ENCODE data around the gene POLR2I. TPM values are rescaled to one million over a fixed set of nuclear protein-coding genes. Genes with fewer than 3 reads are reported as not detected.

Gene POLR2I
- polyA plus RNA-seq (ENCODE audit: insufficient read length in 4 of 4) = 10 to 100 TPM; 47.4 to 78.7 (median 53.8) TPM

GRCh38 chr19:36114721-36115452 is at the start of gene POLR2I:
Gene POLR2I (minus strand): TSS chr19:36114875. CDS start chr19:36114856, 19 bp downstream.
- DNase-seq (ENCODE audit: low read depth in 4 of 4, low spot score in 2 of 4) = peak; percentile 99 to 100 (median 99)

GRCh38 chr19:36163813-36164212 is 49.1 kb upstream of the POLR2I start:
- no peak for DNase-seq (ENCODE audit: low read depth in 4 of 4, low spot score in 2 of 4)

GRCh38 chr19:36160821-36161596 is 46.3 kb upstream of the POLR2I start:
- DNase-seq (ENCODE audit: low read depth in 4 of 4, low spot score in 2 of 4) = no peak

- DNase-seq (ENCODE audit: low read depth in 4 of 4, low spot score in 2 of 4) = no peak
Observed at GRCh38 chr19:36153126-36153525, 38.5 kb upstream of the POLR2I start.

GRCh38 chr19:36152352-36153091 is 37.8 kb upstream of the POLR2I start, which contains the start of gene COX7A1:
Gene COX7A1 (minus strand): TSS chr19:36152447. CDS start chr19:36152407, 40 bp downstream.
- DNase-seq (ENCODE audit: low read depth in 4 of 4, low spot score in 2 of 4) = peak in 2 of 4 donors; percentile 32 to 36

- DNase-seq (ENCODE audit: low read depth in 4 of 4, low spot score in 2 of 4) = no peak
Observed at GRCh38 chr19:36152019-36152351, 37.3 kb upstream of the POLR2I start.

- DNase-seq (ENCODE audit: low read depth in 4 of 4, low spot score in 2 of 4) = peak in 3 of 4 donors; percentile 37 to 50 (median 47)
Observed at GRCh38 chr19:36151144-36152018, 36.7 kb upstream of the POLR2I start.

- DNase-seq (ENCODE audit: low read depth in 4 of 4, low spot score in 2 of 4) = no peak
Observed at GRCh38 chr19:36150586-36150985, 35.9 kb upstream of the POLR2I start.

GRCh38 chr19:36149673-36150406 is 35.2 kb upstream of the POLR2I start:
- no peak for DNase-seq (ENCODE audit: low read depth in 4 of 4, low spot score in 2 of 4)

GRCh38 chr19:36144624-36145023 is 29.9 kb upstream of the POLR2I start:
- no peak for DNase-seq (ENCODE audit: low read depth in 4 of 4, low spot score in 2 of 4)

GRCh38 chr19:36142496-36142895 is 27.8 kb upstream of the POLR2I start:
- no peak for DNase-seq (ENCODE audit: low read depth in 4 of 4, low spot score in 2 of 4)

GRCh38 chr19:36142046-36142445 is 27.4 kb upstream of the POLR2I start:
- DNase-seq (ENCODE audit: low read depth in 4 of 4, low spot score in 2 of 4) = no peak

- peak; percentile 34 to 69 (median 62) for DNase-seq (ENCODE audit: low read depth in 4 of 4, low spot score in 2 of 4)
Observed at GRCh38 chr19:36141039-36141927, 26.6 kb upstream of the POLR2I start.

GRCh38 chr19:36140304-36141038 is 25.8 kb upstream of the POLR2I start:
- DNase-seq (ENCODE audit: low read depth in 4 of 4, low spot score in 2 of 4) = peak in 2 of 4 donors; percentile 35 to 36

- peak; percentile 66 to 97 (median 96) for DNase-seq (ENCODE audit: low read depth in 4 of 4, low spot score in 2 of 4)
Observed at GRCh38 chr19:36139473-36140303, 25.0 kb upstream of the POLR2I start, which contains the start of gene CAPNS1. Gene CAPNS1 (plus strand): TSS chr19:36140066. CDS start chr19:36141012, 946 bp downstream.

- no peak for DNase-seq (ENCODE audit: low read depth in 4 of 4, low spot score in 2 of 4)
Observed at GRCh38 chr19:36139120-36139472, 24.4 kb upstream of the POLR2I start.
